ENCODE results near the gene POU4F1. TPM values are rescaled to one million over a fixed set of nuclear protein-coding genes. Genes with fewer than 3 reads are reported as not detected.

Gene POU4F1
- total RNA-seq, 4 donors from 2014 or later: not detected

DNA sequence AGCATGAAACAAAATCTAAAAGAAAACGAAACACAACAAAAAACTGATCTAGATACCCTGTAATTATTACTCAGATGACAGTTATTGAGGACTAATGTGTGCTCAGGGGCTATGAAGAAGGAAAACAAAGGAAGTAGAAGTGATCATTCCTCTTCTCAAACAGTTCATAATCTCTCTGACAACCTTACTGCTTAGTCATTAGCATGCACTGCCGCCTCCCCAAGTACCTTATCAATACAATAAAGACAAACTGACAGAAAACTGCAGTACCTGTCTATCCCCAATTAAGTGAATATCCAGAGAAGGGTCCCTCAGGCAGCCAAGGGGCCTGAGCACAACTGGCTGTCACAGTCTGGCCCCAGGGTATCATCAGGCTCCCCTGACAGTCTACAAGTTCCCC, 22.0 kb upstream of the POU4F1 start:
- H3K27me3 ChIP-seq: no peaks in the 10 kb centered on the region
- no peak overlapping the region for H3K4me3 ChIP-seq
- no peaks in the 10 kb centered on the region for H3K9me3 ChIP-seq
- TF ChIP-seq EP300 (IDR thresholded peaks at IDR 0.05): no peak
- TF ChIP-seq POLR2A (IDR thresholded peaks at IDR 0.05; ENCODE audit: low read depth): no peak
- no peak for TF ChIP-seq POLR2AphosphoS5 (IDR thresholded peaks at IDR 0.05)
- TF ChIP-seq, protein P1, sequence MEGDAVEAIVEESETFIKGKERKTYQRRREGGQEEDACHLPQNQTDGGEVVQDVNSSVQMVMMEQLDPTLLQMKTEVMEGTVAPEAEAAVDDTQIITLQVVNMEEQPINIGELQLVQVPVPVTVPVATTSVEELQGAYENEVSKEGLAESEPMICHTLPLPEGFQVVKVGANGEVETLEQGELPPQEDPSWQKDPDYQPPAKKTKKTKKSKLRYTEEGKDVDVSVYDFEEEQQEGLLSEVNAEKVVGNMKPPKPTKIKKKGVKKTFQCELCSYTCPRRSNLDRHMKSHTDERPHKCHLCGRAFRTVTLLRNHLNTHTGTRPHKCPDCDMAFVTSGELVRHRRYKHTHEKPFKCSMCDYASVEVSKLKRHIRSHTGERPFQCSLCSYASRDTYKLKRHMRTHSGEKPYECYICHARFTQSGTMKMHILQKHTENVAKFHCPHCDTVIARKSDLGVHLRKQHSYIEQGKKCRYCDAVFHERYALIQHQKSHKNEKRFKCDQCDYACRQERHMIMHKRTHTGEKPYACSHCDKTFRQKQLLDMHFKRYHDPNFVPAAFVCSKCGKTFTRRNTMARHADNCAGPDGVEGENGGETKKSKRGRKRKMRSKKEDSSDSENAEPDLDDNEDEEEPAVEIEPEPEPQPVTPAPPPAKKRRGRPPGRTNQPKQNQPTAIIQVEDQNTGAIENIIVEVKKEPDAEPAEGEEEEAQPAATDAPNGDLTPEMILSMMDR (IDR thresholded peaks at IDR 0.05): no peak
- no peaks in the 10 kb centered on the region for H3K4me1 ChIP-seq
- 96% methylated on average over 2 of the region's 2 CpGs for WGBS
- H3K36me3 ChIP-seq: peaks cover 0 to 54% (median 25%) of the 10 kb centered on the region in 4 donors
- H3K27ac ChIP-seq (replicated peaks in 1 of 4): no peak overlapping the region
- no peak for DNase-seq (ENCODE audit: extremely low spot score)
- intact Hi-C loops (cut with DNase I): no loop called here

DNA sequence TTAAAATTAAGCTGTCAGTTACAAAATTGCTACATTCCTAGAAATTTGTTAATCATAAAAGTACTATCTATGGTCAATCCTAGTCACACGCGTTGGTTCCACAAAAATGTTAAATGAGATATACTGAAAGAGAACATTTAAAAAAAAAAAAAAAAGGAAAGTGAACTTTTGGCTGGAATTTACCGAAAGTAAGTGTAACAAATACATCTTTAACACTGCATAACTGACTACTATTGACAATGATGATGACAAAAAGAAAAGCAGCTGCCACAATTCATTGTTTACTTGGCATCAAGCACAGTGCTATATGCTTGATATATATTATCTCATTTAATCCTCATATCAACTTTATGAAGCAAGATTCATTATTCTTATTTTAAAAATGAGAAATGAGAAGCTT, 19.8 kb upstream of the POU4F1 start:
- no peak for TF ChIP-seq POLR2A (IDR thresholded peaks at IDR 0.05; ENCODE audit: low read depth)
- TF ChIP-seq, protein P1 (IDR thresholded peaks at IDR 0.05): no peak
- Histone ChIP-seq H3K27me3 (no peaks in the 10 kb centered on the region), H3K4me1 (no peaks in the 10 kb centered on the region), H3K27ac (replicated peaks in 1 of 4) (no peak overlapping the region), H3K36me3 (peaks cover 0 to 33% (median 13%) of the 10 kb centered on the region in 4 donors), H3K4me3 (no peak overlapping the region), H3K9me3 (no peaks in the 10 kb centered on the region)
- WGBS: 97% methylated on average over 3 of the region's 3 CpGs
- no peak for DNase-seq (ENCODE audit: extremely low spot score)
- intact Hi-C loops (cut with DNase I): no loop called here

DNA sequence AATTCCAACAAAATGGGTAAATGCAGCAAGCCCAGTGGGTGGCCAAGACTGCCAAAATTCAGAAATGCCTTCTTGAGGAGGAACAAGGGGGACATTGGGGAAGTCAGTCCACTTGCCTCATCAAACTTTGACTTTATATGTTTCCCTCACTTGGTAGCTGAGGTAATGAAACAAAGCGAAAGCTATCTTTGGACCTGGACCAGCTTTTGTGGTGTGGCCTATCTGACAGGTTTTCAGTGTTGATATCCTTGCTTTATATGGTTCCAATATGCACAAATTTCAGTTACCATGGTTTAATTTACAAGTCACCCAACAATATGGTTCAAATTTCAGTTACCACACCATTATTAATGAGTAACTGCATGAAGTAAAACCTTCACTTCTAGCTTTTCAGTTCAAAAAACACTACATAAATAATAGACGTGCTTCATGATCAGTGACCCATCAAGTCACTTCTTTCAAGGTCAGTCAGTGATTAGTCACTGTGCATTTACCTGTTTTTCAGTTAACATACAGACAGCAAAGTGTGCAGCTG, 17.7 kb upstream of the POU4F1 start:
- no peak for DNase-seq (ENCODE audit: extremely low spot score)
- H3K27ac ChIP-seq (replicated peaks in 1 of 4): no peak overlapping the region
- 98% methylated on average over 2 of the region's 2 CpGs for WGBS
- TF ChIP-seq, protein P1 (IDR thresholded peaks at IDR 0.05): no peak
- TF ChIP-seq POLR2AphosphoS5 (IDR thresholded peaks at IDR 0.05) (no peak), EP300 (IDR thresholded peaks at IDR 0.05) (no peak), POLR2A (IDR thresholded peaks at IDR 0.05; ENCODE audit: low read depth) (no peak)
- intact Hi-C loops (cut with DNase I): no loop called here
- no peaks in the 10 kb centered on the region for H3K4me1 ChIP-seq
- H3K4me3 ChIP-seq: no peak overlapping the region
- no peaks in the 10 kb centered on the region for H3K27me3 ChIP-seq
- no peaks in the 10 kb centered on the region for H3K9me3 ChIP-seq
- peaks cover 12 to 31% (median 19%) of the 10 kb centered on the region in 4 donors for H3K36me3 ChIP-seq

DNA sequence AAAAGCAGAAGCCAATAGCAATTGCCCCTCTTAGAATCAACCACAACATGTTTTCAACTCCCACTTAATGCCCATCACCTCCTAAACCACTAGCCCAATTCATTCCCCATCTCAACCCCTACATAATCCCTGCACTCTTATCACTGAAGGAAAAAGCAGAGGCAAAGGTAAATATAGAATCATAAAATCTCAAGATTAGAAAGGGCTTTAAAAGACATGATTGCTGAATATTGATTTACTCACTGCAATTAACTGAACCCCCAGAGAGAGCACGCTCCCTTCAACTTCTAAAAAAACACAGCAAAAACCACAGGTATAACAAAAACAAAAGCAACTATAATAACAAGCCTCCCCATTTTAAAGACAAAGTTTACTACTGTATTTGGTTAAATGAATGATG, 15.1 kb upstream of the POU4F1 start:
- Histone ChIP-seq H3K9me3 (no peaks in the 10 kb centered on the region), H3K27ac (replicated peaks in 1 of 4) (no peak overlapping the region), H3K36me3 (peaks cover 7 to 31% (median 18%) of the 10 kb centered on the region in 4 donors), H3K4me3 (no peak overlapping the region), H3K4me1 (no peaks in the 10 kb centered on the region), H3K27me3 (no peaks in the 10 kb centered on the region)
- no peak for TF ChIP-seq POLR2AphosphoS5 (IDR thresholded peaks at IDR 0.05)
- no peak for TF ChIP-seq POLR2A (IDR thresholded peaks at IDR 0.05; ENCODE audit: low read depth)
- no peak for TF ChIP-seq EP300 (IDR thresholded peaks at IDR 0.05)
- TF ChIP-seq, protein P1 (IDR thresholded peaks at IDR 0.05): no peak
- WGBS: 95% methylated on average over 1 of the region's 1 CpG
- intact Hi-C loops (cut with DNase I): no loop called here
- no peak for DNase-seq (ENCODE audit: extremely low spot score)

DNA sequence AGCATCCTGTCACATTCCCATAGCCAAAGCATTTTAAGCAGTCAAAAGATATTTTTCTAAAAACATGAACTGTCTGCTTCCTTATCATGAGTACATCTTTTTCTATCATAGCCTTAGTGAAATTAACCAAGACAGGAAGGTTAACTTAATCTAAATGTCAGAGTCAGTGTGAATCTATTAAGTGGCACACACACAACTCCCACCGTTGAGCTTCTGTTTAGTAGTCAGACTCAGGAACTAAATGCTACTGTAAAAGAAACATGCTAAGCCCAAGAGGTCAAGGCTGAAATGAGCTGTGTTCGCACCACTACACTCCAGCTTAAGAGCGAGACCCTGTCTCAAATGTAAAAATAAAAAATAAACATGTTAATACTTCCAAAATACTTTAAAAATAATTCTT, 7.7 kb upstream of the POU4F1 start:
- Histone ChIP-seq H3K36me3 (peaks cover 0 to 19% (median 5%) of the 10 kb centered on the region in 4 donors), H3K27me3 (peaks cover 0 to 52% (median 38%) of the 10 kb centered on the region in 4 donors), H3K27ac (replicated peaks in 1 of 4) (no peak overlapping the region), H3K4me3 (no peak overlapping the region), H3K9me3 (no peaks in the 10 kb centered on the region), H3K4me1 (peaks cover 25 to 37% (median 33%) of the 10 kb centered on the region in 4 donors)
- no peak for TF ChIP-seq POLR2AphosphoS5 (IDR thresholded peaks at IDR 0.05)
- TF ChIP-seq POLR2A (IDR thresholded peaks at IDR 0.05; ENCODE audit: low read depth): no peak
- no peak for TF ChIP-seq EP300 (IDR thresholded peaks at IDR 0.05)
- TF ChIP-seq, protein P1 (IDR thresholded peaks at IDR 0.05): no peak
- 58% methylated on average over 3 of the region's 3 CpGs for WGBS
- intact Hi-C loops (cut with DNase I): no loop called here
- DNase-seq (ENCODE audit: extremely low spot score): no peak
